RWPE2 (cell line): Measurements from ENCODE around the gene IL17RA.

Source experiments
- ATAC-seq: fragments of 200-7000 bp; cut with Tn5 transposase; 3 replicates; pipeline ENCODE4 v1.9.1; 2021; ENCODE audit warnings: low read depth
- DNase-seq: peaks from one replicate; pipeline ENCODE4 v3.0.0-alpha.2; 2020; ENCODE audit warnings: low spot score
- H3K27ac ChIP-seq: fragments of 450-650 bp; 2 replicates; pipeline ENCODE4 v1.5.1; 2017; ENCODE audit warnings: mild to moderate bottlenecking; ENCODE audit not compliant: poor library complexity, severe bottlenecking
- H3K27me3 ChIP-seq: fragments of 250-450 bp; sonication (Bioruptor Pico); 2 replicates; pipeline ENCODE4 v1.5.1; 2021; ENCODE audit warnings: mild to moderate bottlenecking, moderate library complexity; ENCODE audit not compliant: insufficient read depth, poor library complexity, severe bottlenecking
- H3K36me3 ChIP-seq: fragments of 250-450 bp; sonication (Bioruptor Pico); 2 replicates; pipeline ENCODE4 v1.5.1; 2020; ENCODE audit warnings: low read depth, mild to moderate bottlenecking, moderate library complexity
- H3K4me1 ChIP-seq: fragments of 250-450 bp; sonication (Bioruptor Pico); 2 replicates; pipeline ENCODE4 v1.5.1; 2021; ENCODE audit warnings: mild to moderate bottlenecking, moderate library complexity; ENCODE audit not compliant: insufficient read depth, poor library complexity, severe bottlenecking
- H3K4me3 ChIP-seq: fragments of 250-450 bp; sonication (Bioruptor Pico); 2 replicates; pipeline ENCODE4 v1.5.1; 2021; ENCODE audit warnings: mild to moderate bottlenecking, moderate library complexity; ENCODE audit not compliant: severe bottlenecking
- H3K9me3 ChIP-seq: fragments of 250-450 bp; sonication (Bioruptor Pico); 2 replicates; pipeline ENCODE4 v1.5.1; 2021; ENCODE audit warnings: mild to moderate bottlenecking, moderate library complexity; ENCODE audit not compliant: severe bottlenecking
- TF ChIP-seq, protein P1 (sequence below): fragments of 450-650 bp; IDR thresholded peaks from one replicate; pipeline ENCODE4 v1.5.1; 2017; ENCODE audit warnings: mild to moderate bottlenecking, moderate library complexity; ENCODE audit not compliant: poor library complexity, severe bottlenecking

Gene IL17RA

DNA sequence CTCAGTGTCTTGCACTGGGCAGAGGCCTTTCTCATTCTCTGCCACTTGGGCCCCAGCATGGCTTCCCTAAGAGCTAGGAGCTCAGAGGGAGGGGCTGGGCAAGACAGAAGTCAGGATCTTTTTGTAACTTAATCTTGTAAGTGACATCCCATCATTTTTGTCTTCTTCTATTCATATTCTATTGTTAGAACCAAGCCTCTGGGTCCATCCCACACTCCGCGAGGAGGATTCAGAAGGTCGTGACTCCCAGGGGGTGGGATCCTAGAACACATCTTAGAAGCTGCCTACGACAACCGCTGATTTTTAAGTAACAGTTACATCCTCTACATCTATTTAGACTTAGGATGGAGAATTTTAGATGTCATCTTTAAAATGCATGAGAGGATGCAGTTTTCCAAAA, 1.5 kb upstream of the IL17RA start:
- TF ChIP-seq, protein P1, sequence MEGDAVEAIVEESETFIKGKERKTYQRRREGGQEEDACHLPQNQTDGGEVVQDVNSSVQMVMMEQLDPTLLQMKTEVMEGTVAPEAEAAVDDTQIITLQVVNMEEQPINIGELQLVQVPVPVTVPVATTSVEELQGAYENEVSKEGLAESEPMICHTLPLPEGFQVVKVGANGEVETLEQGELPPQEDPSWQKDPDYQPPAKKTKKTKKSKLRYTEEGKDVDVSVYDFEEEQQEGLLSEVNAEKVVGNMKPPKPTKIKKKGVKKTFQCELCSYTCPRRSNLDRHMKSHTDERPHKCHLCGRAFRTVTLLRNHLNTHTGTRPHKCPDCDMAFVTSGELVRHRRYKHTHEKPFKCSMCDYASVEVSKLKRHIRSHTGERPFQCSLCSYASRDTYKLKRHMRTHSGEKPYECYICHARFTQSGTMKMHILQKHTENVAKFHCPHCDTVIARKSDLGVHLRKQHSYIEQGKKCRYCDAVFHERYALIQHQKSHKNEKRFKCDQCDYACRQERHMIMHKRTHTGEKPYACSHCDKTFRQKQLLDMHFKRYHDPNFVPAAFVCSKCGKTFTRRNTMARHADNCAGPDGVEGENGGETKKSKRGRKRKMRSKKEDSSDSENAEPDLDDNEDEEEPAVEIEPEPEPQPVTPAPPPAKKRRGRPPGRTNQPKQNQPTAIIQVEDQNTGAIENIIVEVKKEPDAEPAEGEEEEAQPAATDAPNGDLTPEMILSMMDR: no peak
- H3K36me3 ChIP-seq: no peaks in the 10 kb centered on the region
- H3K9me3 ChIP-seq: no peaks in the 10 kb centered on the region
- peaks cover 3% of the 10 kb centered on the region for H3K4me1 ChIP-seq
- H3K27me3 ChIP-seq: no peaks in the 10 kb centered on the region
- no peak overlapping the region for H3K4me3 ChIP-seq
- ATAC-seq: no peak
- DNase-seq: no peak
- H3K27ac ChIP-seq: no peak overlapping the region

DNA sequence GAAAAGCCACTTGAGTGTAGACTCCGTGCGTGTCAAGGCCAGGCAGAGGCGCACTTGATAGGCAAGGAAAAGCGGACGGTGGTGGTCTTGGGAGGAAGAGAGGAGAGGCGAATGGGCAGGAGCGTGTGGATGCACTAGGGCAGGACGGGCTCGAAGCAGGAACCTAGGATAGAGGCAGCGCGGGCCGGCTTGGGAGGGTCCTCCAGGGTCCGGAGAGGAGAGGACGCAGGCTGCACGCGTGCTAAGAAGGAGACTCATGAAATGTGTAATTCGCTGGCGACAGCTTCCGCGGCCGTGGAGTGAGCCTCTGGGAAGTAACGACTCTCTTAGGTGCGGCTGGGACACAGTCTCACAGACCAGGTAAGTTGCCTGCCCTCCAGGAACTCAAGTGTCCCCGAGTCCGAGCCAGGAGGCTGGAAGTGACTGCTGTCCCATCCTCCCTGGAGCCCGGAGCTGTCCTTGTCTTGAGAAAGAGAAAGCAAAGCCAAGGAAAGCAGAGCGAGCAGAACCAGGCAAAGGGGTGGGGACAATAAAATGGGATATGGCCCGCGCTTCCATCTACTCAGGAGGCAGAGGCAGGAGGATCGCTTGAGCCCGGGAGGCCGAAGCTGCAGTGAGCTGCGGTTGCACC, 874 bp upstream of the IL17RA start:
- TF ChIP-seq, protein P1: no peak
- Histone ChIP-seq H3K4me1 (peaks cover 3% of the 10 kb centered on the region), H3K27ac (peak overlapping the region; percentile 59), H3K27me3 (no peaks in the 10 kb centered on the region), H3K36me3 (no peaks in the 10 kb centered on the region), H3K9me3 (no peaks in the 10 kb centered on the region), H3K4me3 (peak overlapping the region; percentile 90)
- DNase-seq: no peak
- ATAC-seq: no peak

DNA sequence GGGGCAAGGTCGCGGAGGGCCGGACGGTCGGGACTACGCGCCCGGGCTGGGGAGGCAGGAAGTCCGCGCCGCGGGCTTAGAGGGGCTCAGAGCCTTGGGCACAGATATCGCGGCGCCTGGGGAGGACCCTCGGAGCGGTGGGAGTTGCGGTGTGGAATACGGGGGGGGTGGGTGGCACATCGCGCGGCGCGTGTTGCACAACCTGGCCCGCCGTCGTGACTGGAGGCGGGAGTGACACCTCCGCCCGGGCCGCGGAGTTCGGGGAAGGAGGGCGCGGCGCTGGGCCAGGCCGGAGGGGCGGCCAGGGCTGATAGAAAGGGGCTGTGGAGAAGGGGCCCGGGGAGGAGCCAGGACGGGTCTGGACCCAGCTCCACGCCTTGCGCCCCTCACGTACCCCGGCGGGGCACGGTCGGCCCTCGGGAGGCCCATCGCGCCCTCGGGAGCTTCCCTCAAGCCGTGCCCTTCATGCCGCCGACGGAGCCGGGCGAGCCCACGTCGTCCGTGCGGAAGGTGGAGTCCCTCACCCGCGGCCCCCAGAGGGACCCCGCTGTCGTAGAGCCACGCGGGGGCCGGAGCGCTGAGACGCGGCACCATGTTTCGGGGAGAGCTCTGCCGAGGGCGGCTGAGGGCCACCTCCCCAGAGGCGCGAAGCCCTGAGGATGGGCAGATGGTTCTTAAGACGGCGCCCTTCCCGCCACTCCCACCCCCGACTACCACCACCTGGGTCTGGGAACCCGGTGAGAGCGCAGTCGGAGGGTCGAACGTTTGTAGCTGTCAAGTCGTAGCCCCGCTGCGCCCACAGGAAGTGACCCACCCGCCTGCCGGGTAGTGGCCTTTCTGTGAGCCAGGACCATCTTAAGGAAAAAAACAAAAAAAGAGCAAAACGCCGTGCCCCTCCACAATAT, 729 bp downstream of the IL17RA start:
- peak; percentile 18 for ATAC-seq
- no peak for DNase-seq
- peaks cover 3% of the 10 kb centered on the region for H3K4me1 ChIP-seq
- peak overlapping the region; percentile 90 for H3K4me3 ChIP-seq
- no peaks in the 10 kb centered on the region for H3K27me3 ChIP-seq
- H3K36me3 ChIP-seq: no peaks in the 10 kb centered on the region; the same call in 1 of the 2 replicates
- TF ChIP-seq, protein P1: no peak
- no peaks in the 10 kb centered on the region for H3K9me3 ChIP-seq
- H3K27ac ChIP-seq: peak overlapping the region; percentile 59

DNA sequence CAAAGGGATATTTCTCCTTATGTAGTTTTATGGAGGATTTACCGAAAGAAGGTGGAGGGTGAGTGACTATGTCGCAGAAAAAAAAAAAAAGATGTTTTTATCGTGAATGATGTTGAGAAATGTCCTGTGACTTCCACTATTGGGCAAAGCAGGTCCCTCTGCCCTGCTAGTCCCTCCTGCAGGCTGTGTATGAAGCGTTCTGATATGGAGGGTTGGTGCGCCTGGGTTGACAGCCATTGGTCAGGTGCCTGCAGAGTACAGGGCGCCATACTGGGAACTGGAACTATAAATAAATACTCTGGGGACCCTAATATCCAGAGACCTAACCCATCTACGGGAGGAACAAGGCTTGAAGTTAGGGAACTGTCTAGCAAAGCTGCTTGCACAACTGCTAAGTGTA, 1.5 kb downstream of the IL17RA start:
- TF ChIP-seq, protein P1: no peak
- Histone ChIP-seq H3K4me1 (peaks cover 3% of the 10 kb centered on the region), H3K27me3 (no peaks in the 10 kb centered on the region), H3K9me3 (no peaks in the 10 kb centered on the region), H3K36me3 (no peaks in the 10 kb centered on the region; the same call in 1 of the 2 replicates), H3K4me3 (no peak overlapping the region), H3K27ac (no peak overlapping the region)
- no peak for ATAC-seq
- DNase-seq: no peak
